C4-2B (cell line): Measurements from ENCODE around the gene NEO1.

ENCODE experiments used
- ZFX ChIP-seq: fragments of 450-650 bp; IDR thresholded peaks from 2 replicates; pipeline ENCODE4 v1.6.1; 2017
- TF ChIP-seq, protein P1 (sequence below): fragments of 450-650 bp; conservative IDR thresholded peaks from 2 replicates; pipeline ENCODE4 v1.5.1; 2017; ENCODE audit warnings: mild to moderate bottlenecking

DNA sequence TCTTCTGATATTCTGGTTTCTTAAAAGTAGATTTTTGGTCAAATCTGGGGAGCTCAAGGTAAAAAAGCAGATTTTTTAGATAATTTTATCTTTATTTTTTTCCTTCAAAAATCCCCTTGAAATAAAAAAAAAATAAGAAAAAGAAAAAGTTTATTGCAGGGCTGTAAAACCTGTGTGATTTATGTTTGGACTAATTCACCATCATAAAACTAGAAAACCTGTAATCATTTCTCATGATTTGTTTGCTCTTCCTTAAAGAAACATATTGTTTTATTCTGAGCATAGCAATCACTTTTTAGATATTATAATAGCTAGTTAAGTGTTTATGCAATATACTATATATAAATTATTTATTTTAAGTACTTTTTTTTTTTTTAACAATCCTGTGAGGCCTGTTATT, 68.0 kb downstream of the NEO1 start:
- TF ChIP-seq, protein P1, sequence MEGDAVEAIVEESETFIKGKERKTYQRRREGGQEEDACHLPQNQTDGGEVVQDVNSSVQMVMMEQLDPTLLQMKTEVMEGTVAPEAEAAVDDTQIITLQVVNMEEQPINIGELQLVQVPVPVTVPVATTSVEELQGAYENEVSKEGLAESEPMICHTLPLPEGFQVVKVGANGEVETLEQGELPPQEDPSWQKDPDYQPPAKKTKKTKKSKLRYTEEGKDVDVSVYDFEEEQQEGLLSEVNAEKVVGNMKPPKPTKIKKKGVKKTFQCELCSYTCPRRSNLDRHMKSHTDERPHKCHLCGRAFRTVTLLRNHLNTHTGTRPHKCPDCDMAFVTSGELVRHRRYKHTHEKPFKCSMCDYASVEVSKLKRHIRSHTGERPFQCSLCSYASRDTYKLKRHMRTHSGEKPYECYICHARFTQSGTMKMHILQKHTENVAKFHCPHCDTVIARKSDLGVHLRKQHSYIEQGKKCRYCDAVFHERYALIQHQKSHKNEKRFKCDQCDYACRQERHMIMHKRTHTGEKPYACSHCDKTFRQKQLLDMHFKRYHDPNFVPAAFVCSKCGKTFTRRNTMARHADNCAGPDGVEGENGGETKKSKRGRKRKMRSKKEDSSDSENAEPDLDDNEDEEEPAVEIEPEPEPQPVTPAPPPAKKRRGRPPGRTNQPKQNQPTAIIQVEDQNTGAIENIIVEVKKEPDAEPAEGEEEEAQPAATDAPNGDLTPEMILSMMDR, result no peak
- no peak for TF ChIP-seq ZFX
